Hematopoietic multipotent progenitor cell treated with erythropoietin and hydrocortisone succinate and interleukin-3 and kit ligand, for 17 days (in vitro differentiated cells): ENCODE results near the gene CDK5RAP2.
"Not testable (repeated sequence)": the region's sequence is repeated elsewhere in the genome, so short reads cannot be mapped to it uniquely, and the experiment has no call there.

Experiments
- DNase-seq: peaks from one replicate; pipeline ENCODE4 v3.0.0-alpha.2; 2015; ENCODE audit warnings: low spot score

The CDK5RAP2 gene

GRCh38 chr9:120542701-120543490 is 37.1 kb downstream of the CDK5RAP2 start:
- DNase-seq = no peak

GRCh38 chr9:120541921-120542320 is 38.0 kb downstream of the CDK5RAP2 start:
- DNase-seq = no peak

- no peak for DNase-seq
Observed at GRCh38 chr9:120539951-120540350, 40.0 kb downstream of the CDK5RAP2 start.

GRCh38 chr9:120538339-120538738 is 41.6 kb downstream of the CDK5RAP2 start:
- DNase-seq = no peak

- DNase-seq = no peak
Observed at GRCh38 chr9:120536949-120537640, 42.9 kb downstream of the CDK5RAP2 start.

GRCh38 chr9:120536094-120536493 is 43.9 kb downstream of the CDK5RAP2 start:
- DNase-seq = no peak

GRCh38 chr9:120534266-120534665 is 45.7 kb downstream of the CDK5RAP2 start:
- DNase-seq = no peak

- DNase-seq = no peak
Observed at GRCh38 chr9:120532891-120533290, 47.1 kb downstream of the CDK5RAP2 start.

GRCh38 chr9:120532475-120532874 is 47.5 kb downstream of the CDK5RAP2 start:
- DNase-seq = no peak

GRCh38 chr9:120531683-120532300 is 48.2 kb downstream of the CDK5RAP2 start:
- DNase-seq = peak; percentile 29

GRCh38 chr9:120530220-120530832 is 49.6 kb downstream of the CDK5RAP2 start:
- DNase-seq = not testable (repeated sequence)

GRCh38 chr9:120528829-120529228 is 51.1 kb downstream of the CDK5RAP2 start:
- no peak for DNase-seq

- DNase-seq = no peak
Observed at GRCh38 chr9:120528327-120528726, 51.6 kb downstream of the CDK5RAP2 start.

- DNase-seq = no peak
Observed at GRCh38 chr9:120526534-120526933, 53.4 kb downstream of the CDK5RAP2 start.

GRCh38 chr9:120524863-120525262 is 55.1 kb downstream of the CDK5RAP2 start:
- no peak for DNase-seq

GRCh38 chr9:120524038-120524437 is 55.9 kb downstream of the CDK5RAP2 start:
- DNase-seq = no peak

GRCh38 chr9:120522558-120522957 is 57.4 kb downstream of the CDK5RAP2 start:
- DNase-seq = no peak

GRCh38 chr9:120522032-120522431 is 57.9 kb downstream of the CDK5RAP2 start:
- DNase-seq = no peak

GRCh38 chr9:120521101-120521500 is 58.9 kb downstream of the CDK5RAP2 start:
- DNase-seq = no peak

- not testable (repeated sequence) for DNase-seq
Observed at GRCh38 chr9:120515996-120516395, 64.0 kb downstream of the CDK5RAP2 start.

- DNase-seq = not testable (repeated sequence)
Observed at GRCh38 chr9:120515481-120515880, 64.5 kb downstream of the CDK5RAP2 start.

- DNase-seq = no peak
Observed at GRCh38 chr9:120514405-120514804, 65.6 kb downstream of the CDK5RAP2 start.
